A549 treated with Mapracorat at 1 μM for 4 hours (cell line): Measurements from ENCODE around the gene USP48. TPM values are rescaled to one million over a fixed set of nuclear protein-coding genes. Genes with fewer than 3 reads are reported as not detected.

Experiments
- total RNA-seq: library from RNA; stranded (reverse); fragments of 200-300 nt; extraction: Qiagen RNA extraction; gene quantifications from 5 replicates; pipeline ENCODE4 v1.2.3, GENCODE V29; 2022

USP48 gene, protein sequence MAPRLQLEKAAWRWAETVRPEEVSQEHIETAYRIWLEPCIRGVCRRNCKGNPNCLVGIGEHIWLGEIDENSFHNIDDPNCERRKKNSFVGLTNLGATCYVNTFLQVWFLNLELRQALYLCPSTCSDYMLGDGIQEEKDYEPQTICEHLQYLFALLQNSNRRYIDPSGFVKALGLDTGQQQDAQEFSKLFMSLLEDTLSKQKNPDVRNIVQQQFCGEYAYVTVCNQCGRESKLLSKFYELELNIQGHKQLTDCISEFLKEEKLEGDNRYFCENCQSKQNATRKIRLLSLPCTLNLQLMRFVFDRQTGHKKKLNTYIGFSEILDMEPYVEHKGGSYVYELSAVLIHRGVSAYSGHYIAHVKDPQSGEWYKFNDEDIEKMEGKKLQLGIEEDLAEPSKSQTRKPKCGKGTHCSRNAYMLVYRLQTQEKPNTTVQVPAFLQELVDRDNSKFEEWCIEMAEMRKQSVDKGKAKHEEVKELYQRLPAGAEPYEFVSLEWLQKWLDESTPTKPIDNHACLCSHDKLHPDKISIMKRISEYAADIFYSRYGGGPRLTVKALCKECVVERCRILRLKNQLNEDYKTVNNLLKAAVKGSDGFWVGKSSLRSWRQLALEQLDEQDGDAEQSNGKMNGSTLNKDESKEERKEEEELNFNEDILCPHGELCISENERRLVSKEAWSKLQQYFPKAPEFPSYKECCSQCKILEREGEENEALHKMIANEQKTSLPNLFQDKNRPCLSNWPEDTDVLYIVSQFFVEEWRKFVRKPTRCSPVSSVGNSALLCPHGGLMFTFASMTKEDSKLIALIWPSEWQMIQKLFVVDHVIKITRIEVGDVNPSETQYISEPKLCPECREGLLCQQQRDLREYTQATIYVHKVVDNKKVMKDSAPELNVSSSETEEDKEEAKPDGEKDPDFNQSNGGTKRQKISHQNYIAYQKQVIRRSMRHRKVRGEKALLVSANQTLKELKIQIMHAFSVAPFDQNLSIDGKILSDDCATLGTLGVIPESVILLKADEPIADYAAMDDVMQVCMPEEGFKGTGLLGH
- total RNA-seq, result 14.9 to 18.0 TPM (median 16.9 TPM) in 5 replicates

GRCh38 chr1:21782868-21783678 is at the start of gene USP48:
TSS of gene USP48 (minus strand) at chr1:21783149. CDS start at chr1:21782957, 192 bp downstream.

DNA sequence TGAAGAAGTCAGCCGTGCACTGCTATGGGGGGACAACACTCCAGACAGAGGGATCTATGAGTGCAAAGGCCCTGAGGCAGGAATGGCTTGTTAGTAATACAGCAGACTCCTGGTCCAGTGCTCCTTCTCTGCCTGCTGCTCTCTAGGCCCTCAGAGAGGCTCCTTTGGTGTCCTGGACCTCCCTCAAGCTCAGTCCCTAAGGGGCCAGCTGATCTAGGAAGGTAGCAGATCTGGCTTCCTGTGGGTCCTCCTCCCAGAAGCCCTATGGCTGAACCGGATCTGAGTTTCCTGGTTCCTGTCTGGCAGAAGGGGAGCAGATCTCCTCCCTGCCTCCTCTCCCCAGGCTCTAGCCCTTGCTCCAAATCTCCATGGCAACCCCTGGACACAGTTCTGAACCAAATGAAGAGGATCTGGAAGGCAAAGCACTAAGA is 28.9 kb upstream of the USP48 start, which contains the start of gene LDLRAD2:
Gene LDLRAD2, plus strand, starts transcription at position 391 of the 431 bp plus-strand sequence. CDS start 187 bp downstream, outside the sequence.

GRCh38 chr1:21669258-21670058 is 113.5 kb downstream of the USP48 start, which contains the start of gene RAP1GAP:
TSS of gene RAP1GAP (minus strand) at chr1:21669357. CDS start at chr1:21620032, 49,325 bp downstream.

Other genes starting within 250 kb of the USP48 start
- gene RAP1GAP, start 113.8 kb downstream of the USP48 start, total RNA-seq, result 8.1 to 11.4 TPM (median 10.8 TPM) in 5 replicates
- 0.02 to 0.17 TPM (median 0.07 TPM) in 4 of 5 replicates, not detected in the other for gene LDLRAD2, start 29.1 kb upstream of the USP48 start, total RNA-seq
- gene HSPG2, start 154.2 kb upstream of the USP48 start, total RNA-seq, result 52.6 to 78.9 TPM (median 72.9 TPM) in 5 replicates
- gene CELA3B, start 193.9 kb upstream of the USP48 start, total RNA-seq, result not detected in 5 replicates
- gene CELA3A, start 218.5 kb upstream of the USP48 start, total RNA-seq, result not detected in 5 replicates